ENCODE measurements around the gene GLIPR1L2.
"Not testable (repeated sequence)": the region's sequence is repeated elsewhere in the genome, so short reads cannot be mapped to it uniquely, and the experiment has no call there.

The GLIPR1L2 gene

DNA sequence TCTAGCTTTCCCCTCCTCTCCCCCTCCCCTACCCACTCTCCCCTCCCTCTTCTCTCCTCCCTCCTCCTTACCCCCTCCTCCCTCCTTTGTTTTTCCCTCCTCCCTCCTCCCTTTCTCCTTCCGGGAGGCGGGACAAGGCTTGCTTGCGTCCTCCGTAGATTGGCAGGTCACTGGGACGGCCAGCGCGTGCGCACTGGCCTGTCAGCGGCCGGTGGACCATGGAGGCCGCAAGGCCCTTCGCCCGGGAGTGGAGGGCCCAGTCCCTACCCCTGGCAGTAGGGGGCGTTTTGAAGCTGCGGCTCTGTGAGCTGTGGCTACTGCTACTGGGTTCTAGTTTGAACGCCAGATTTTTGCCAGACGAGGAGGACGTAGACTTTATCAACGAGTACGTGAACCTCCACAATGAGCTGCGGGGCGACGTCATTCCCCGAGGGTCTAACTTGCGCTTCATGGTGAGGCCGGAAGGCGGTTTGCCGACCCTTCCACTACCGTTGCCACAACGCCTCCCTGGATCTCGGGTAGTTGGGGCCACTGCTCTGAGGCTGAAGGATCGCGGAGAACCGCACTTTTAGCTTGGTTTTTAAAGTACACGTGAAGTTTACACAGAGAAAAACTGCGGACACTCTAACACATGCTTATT is at the start of gene GLIPR1L2:
GLIPR1L2 (plus strand) TSS at position 191 of the 640 bp plus-strand sequence; CDS start at position 219, 28 bp downstream.
- peak; percentile 87 to 88 for DNase-seq

DNA sequence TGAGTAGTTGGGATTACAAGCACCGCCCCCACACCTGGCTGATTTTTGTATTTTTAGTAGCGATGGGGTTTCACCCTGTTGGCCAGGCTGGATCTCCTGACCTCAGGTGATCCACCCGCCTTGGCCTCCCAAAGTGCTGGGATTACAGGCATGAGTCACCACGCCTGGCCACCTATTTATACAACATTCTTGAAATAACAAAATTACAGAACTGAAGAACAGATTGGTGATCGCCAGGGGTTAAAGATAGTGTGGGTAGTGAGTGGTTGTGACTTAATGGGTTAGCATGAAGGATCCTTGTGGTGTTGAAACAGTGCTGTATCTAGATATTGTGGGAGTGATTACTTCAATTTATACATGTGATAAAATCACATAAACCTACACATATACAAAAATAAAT is 49.0 kb upstream of the GLIPR1L2 start:
- no peak for DNase-seq

DNA sequence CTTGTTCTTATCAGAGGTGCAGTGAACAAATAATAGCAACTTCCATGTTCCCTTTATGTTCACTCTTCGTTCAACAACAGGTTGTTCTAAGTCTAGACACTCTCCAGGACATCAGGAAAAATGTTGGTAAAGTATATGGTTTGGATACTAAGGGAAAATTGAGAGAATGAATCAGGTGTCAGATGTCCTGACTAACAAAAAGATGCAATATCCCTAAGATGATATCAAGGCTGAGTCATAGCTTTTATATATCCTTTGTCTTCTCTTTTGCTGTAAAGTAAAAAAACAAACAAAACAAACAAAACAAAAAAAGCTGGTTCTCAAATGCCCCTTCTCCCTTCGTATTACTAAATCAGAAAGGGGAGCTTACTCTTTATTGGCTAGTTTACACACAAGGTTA is 45.4 kb upstream of the GLIPR1L2 start:
- DNase-seq: no peak

DNA sequence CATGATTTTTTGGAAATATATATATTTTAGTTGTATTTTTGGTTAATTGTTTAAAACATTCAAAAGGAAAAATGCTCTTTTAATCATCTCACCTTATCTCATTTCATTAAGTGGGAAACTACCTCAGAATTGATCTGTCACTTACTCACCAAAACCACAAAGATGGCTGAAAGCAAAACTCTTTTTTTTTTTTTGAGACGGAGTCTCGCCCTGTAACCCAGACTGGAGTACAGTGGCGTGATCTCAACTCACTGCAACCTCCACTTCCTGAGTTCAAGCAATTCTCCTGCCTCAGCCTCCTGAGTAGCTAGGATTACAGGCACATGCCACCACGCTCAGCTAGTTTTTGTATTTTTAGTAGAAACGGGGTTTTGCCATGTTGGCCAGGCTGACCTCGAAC is 44.7 kb upstream of the GLIPR1L2 start:
- DNase-seq: not testable (repeated sequence)

DNA sequence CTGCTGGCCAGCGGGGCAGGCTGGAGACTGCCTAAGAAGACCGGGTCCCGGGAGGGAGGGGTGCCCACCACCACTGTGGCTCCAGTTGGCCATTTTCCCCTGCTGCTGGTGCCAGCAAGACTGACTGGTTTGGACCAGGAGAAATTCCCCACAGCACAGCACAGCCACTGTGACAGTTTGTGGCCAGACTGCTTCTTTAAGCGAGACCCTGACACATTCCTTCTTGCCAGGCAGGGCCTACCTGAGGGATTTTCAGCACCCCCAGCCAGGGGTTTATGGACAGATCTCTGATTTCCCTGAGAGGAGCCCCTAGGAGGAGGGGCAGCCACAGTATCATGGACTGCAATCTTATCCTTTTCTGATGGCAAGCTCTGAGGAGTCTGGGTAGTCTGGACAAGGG is 40.9 kb upstream of the GLIPR1L2 start:
- no peak for DNase-seq

DNA sequence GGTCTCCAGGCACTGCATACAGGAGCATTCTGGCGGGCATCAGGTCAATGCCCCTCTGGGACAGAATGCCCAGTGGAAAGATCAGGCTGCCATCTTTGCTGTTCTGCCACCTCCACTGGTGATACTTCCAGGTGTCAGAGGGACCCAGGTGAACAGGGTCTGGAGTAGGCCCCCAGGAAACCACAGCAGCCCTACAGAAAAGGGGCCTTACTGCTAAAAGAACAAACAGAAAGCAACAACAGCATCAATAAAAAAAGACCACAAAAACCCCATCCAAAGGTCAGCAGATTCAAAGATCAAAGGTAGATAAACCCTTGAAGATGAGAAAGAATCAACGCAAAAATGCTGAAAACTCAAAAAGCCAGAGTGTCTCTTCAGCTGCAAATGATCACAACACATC is 40.5 kb upstream of the GLIPR1L2 start:
- DNase-seq: no peak

DNA sequence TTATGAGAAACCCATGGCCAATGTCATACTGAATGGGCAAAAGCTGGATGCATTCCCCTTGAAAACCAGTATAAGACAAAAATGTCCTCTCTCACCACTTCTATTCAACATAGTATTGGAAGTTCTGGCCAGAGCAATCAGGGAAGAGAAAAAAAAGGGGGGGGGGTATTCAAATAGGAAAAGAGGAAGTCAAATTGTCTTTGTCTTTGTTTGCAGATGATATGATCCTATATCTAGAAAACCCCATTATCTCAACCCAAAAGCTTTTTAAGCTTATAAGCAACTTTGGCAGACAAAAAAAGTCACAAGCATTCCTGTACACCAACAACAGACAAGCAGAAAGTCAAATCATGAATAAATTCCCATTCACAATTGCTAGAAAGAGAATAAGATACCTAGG is 36.9 kb upstream of the GLIPR1L2 start:
- no peak for DNase-seq

DNA sequence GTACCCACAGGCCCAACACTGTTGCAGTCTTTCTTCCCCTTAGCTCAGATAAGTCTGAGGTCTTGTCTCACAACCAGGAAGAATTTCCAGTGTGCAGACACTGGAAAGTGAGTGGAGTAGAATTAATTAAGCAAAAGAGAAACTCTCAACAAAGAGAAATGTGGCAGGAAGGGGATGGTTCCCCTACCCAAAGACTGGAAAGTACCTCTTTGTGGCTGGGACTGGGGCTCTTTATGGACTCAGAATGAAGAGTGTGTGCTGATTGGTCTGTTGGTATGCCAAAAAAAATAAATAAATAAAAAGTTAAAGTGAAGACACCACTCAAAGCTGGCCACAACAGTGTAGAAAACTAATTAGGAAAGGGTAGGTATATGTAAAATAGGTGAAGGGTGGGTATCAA is 30.0 kb upstream of the GLIPR1L2 start:
- DNase-seq: no peak

DNA sequence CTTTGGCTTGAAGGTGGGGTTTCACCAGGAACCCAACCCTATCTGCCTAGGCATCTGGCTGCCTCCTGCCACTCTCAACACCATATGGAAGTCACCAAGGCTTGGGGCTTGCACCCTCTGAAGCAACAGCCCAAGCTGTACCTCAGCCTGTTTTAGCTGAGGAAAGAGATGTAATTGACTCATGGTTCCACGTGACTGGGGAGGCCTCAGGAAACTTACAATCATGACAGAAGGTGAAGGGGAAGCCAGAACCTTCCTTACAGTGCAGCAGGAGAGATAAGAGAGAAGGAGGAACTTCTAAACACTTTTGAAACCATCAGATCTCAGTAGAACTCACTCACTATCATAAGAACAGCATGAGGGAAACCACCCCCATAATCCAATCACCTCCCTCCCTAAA is 29.5 kb upstream of the GLIPR1L2 start:
- no peak for DNase-seq

DNA sequence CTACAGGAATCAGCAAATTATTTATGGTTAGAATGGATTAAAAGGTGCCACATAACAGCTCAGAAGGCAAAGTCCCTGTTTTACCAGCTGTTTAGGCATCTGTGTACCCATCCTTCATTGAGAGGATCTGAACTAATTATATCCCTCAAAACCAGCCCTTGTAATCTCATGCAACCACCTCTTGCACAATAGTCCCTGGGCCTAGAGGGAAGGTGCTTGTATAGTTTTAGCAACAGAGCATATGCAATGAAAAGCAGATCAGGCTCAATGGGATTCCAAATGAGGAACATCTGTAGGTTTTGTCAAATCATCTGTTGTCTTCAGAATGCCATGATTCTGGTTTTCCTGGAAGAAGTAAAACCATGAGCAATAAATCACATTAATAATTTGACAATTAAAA is 26.0 kb upstream of the GLIPR1L2 start:
- no peak for DNase-seq

DNA sequence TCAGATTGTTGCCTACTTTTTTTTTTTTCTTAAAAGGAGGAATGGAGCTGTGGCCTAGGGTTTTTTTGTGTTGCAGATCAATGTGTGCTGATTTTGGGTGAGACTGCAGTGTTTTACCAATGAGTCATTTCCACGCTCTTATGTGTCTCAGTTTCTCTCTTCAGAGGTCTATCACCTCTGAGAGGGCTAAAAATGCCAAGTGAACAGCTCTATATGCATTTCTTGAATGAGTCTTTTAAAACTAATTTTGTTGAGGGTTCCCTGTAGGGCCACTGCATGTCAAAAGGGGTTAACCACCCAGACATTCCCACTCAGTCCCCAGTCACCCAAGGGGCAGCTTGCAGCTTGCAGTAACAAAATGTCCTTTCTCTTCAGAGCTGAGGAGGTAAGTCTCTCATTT is 24.3 kb upstream of the GLIPR1L2 start:
- DNase-seq: no peak

DNA sequence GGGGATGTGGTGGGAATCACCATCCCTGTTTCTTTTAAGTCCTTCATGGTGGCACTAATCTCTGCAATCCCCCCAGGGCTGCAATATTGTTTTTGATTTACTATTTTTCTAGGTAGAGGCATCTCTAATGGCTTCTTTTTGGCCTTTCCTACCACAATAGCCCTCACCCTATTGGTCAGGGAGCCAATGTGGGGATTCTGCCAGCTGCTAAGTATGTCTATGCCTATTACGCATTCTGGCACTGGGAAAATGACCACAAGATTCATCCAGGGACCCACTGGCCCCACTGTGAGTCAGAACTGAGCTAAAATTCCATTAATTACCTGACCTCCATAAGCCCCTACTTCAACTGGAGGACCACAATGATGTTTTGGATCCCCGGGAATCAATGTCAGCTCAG is 15.9 kb upstream of the GLIPR1L2 start:
- no peak for DNase-seq

DNA sequence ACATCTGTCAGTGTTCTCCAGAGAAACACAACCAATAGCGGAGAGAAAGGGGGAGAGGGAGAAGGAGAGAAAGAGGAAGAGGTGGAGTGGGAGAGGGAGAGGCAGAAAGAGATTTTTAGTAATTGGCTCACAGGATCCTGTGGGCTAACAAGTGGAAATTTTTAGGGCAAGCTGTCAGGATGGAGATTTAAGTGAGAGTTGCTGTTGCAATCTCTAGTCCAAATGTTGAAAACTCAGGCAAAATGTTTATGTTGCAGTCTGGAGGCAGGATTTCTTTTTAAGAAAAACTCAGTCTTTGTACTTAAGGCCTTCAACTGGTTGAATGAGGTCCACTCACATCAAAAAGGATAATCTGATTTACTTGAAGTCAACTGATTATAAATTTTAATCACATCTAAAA is 12.5 kb upstream of the GLIPR1L2 start:
- DNase-seq: no peak

DNA sequence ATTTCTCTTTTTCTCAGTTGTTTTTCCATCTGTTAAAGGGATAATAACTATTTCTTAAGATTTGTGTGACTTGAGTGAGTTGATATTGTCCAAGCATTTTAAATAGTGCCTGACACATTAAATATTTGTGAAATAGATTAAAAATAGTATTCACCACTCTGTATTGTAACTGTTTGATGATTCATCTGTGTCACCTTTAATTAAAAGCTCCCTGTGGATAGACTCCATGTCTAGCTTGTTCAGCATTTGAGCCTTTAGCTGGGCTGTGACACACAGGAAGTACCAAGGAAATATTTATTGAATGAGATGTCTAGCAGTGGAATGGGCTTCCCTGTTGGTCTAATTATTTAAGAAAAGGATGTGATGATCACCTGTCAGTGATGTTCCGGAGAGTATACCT is 1.8 kb upstream of the GLIPR1L2 start:
- no peak for DNase-seq

DNA sequence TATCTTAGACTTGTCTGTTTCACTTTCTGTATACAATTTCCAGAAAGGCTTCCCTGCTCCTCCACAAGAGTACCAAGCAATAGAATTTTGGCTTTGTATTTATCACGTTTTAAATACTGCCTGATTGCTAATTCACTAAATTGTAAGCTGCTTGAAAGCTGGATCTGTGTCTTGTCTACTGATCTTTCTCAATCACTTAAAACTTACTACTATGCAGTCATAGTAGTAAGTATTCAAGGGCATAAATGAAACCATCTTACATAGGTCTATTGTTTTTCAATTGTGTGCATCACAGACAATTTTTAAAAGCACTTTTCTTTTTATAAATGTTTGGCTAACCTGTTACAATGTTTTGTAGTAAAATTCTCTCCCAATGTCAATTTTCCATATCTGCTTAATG is 1.2 kb upstream of the GLIPR1L2 start:
- DNase-seq: no peak

DNA sequence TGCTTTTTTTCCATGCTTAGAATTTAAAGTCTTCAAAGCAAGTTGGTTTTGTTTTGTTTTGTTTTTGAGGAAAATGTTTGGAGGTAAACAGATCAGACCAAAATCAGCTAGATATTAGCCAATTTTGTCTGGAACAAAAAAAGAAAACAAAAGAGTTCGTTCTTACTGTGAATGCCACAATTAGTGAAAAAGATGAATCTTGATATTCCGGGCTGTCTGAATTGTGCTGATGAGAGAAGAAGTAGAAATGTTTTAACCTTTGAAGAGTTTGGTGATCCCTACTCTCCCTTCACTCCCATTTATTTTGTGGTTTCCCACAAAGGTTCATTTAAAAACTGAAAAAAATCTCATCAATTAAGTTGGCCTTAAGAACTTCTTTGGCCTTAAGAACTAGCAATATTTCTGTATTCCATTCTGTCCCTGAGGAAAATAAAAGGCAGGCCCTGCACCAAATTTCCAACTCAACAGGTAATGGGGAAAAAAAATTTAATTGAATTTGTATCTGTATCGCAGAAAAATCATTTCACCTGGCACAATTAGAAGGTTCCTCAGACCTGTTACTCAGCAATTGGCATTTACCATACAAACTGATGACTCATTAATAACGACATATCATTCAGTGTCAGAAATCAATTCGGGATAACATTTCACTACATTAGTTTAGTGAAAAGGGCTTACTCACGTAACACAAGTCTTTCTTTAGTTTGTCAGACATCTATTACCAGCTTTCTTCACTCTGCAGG is 562 bp upstream of the GLIPR1L2 start:
- no peak for DNase-seq

DNA sequence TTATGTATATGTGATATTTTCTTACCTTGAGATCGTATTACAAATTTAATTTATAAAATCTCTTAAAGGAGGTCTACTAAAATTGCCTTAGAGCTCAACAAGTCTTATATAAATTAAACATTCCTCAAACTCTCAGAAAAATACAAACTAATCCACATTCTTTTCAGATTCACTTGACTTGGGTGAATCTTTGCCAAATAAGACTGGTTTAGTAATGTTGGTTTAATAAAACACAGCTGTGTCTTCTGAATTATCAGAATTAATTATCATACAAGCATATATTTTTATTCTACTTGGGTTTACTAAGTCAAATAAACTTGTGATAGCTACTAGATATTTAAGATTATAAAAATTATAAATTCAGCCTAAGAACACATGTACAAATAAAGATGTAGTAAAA is 13.3 kb downstream of the GLIPR1L2 start:
- DNase-seq: no peak

DNA sequence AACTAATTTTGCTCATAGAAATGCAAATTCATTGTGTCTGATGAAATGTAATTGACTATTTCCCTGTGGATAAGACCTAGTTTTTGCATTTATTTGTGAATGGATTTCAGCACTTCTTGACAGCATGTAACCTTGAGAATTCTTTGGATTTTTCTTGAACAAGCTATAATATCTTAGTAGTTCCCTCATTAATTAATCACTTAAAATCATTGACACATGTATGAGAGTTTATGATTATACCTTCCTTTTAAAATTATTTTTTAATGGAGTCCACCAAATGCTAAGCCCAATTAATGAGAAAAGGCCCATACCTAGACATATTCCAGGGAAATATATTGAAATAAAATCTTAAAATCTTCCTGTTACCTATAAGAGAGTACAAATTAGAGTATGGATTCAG is 16.8 kb downstream of the GLIPR1L2 start:
- no peak for DNase-seq

DNA sequence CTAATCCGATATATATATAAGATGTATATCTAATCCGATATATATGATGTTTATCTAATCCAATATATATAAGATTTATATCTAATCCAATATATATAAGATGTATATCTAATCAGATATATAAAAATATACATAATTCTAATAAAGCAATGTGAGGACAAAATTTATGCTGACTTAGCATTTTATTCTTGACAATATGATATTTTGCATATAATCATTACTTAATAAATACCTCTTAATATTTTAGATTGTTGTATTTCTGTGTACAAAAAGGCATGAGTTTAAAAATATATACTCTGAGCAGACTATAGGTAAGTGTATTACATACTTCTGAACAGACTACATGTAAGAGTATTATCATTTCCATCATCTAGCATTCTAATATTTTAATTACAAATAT is 18.9 kb downstream of the GLIPR1L2 start:
- DNase-seq: no peak

DNA sequence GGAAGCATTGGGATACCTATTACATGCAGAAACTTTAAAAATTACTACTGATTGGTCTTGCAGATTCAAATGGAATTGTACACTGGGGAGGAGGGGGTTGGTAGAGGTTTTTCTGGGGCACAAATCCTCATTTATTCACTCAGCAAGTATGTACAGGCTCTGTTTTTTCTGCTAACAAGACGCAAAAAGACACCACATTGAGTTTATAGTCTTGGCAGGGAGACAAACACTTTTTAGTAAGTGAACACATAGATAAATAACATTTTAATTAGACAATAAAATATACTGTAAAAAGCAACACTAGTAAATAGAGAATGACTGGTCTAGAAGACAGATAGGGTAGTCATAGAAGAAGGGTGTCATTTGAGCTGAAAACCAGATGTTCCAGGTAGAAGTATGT is 23.8 kb downstream of the GLIPR1L2 start:
- no peak for DNase-seq

DNA sequence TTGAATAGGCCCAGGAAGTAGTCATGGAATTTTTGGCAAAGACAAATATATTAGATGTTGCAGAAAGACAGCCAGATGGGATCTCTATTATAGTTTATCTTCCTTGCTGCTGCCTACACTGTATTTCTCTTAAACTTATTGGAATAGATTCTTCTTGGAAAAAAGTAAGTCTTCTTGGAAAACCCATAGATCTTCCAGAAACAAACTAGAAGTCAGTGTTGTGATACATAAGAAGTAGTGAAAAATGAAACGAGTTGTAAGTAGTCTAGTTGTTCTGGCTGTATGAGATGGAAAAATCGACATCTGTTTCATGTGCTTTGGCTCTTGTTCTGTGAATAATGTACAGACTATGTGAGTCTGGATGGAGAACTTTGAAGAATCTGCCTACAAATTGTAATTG is 29.0 kb downstream of the GLIPR1L2 start:
- no peak for DNase-seq

DNA sequence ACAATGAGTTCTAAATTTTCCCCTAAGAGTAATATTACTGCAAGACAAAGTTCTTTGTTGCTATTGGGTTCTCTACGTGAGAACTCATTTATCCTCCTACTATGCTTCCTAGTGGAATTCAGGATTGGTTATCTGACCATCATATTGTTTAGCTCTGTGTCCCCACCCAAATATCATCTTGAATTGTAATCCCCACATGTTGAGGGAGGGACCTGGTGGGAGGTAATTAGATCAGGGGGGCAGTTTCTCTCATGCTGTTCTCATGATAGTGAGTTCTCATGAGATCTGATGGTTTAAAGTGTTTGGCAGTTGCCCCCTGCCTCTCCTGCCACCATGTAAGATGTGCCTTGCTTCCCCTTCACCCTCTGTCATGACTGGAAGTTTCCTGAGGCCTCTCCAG is 36.6 kb downstream of the GLIPR1L2 start:
- no peak for DNase-seq

DNA sequence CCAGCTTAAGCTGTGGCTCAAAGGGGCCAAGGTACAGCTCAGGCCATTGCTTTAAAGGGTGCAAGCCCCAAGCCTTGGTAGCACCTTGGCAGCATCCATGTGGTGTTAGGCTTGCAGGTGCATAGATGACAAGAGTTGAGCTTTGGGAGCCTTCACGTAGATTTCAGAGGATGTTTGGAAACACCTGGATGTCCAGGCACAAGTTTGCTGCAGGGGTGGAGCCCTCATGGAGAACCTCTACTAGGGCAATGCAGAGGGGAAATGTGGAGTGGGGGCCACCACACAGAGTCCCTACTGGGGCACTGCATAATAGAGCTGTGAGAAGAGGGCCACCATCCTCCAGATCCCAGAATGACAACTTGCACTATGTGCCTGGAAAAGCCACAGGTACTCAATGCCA is 37.9 kb downstream of the GLIPR1L2 start:
- DNase-seq: no peak

DNA sequence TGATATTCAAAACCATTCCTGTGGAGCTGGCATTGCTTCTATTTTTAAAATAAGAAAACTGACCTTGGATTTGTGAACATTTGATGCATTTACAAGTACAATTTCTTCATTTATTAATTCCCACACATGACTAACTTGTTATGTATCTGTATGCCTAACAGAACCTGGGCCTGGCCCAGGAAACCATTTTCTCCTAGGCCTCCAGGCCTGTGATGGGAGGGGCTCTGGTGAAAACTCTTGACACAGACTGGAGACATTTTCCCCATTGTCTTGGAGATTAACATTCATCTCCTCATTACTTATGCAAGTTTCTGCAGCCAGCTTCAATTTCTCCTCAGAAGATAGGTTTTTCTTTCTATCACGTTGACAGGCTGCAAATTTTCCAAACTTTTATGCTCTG is 42.0 kb downstream of the GLIPR1L2 start:
- DNase-seq: no peak

DNA sequence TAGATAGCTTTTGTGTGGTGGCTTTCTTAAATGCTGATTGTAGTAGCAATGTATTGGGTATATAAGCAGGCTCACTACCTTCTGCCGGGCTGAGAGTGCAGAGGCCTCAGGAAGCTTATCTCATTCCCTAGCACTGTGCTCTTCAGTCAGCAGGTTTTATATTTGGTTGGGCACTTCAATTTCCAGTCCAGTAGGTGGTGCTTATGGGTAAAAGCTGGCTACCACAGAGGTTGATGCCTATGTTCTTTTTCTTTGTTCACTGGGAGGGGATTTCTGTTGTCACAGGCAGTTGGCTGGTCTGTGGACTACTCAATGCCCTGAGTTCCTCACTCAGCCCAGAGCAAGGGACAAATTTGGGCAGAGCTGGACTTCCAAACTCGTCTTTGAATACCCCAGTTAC is 46.7 kb downstream of the GLIPR1L2 start:
- no peak for DNase-seq

Measured in stimulated activated CD4-positive, alpha-beta T cell treated with anti-CD3 and anti-CD28 coated beads, Interleukin-4, amount 100 ng/mL, for 4 hours (primary cell).